ENCODE measurements around the gene FABP3. TPM values are rescaled to one million over a fixed set of nuclear protein-coding genes. Genes with fewer than 3 reads are reported as not detected.

FABP3 gene
- polyA plus RNA-seq, 2 of the 4 experiments (the other 2 are of a cell fraction), result not detected

GRCh38 chr1:31377364-31377863, 4.5 kb upstream of the FABP3 start:
- POLR2A ChIA-PET, result no interaction called here
- no peak for TF ChIP-seq JUN (IDR thresholded peaks at IDR 0.05)
- no peak for TF ChIP-seq POLR2AphosphoS2 (conservative IDR thresholded peaks at IDR 0.05; ENCODE audit: low read length)
- TF ChIP-seq EHMT2 (IDR thresholded peaks at IDR 0.05; ENCODE audit: low read depth), result no peak
- no peak for TF ChIP-seq EP300 (IDR thresholded peaks at IDR 0.05)
- peak; percentile 92; the same call in 1 of the 2 replicates for TF ChIP-seq ATOH8 (CRISPR knock-in tag; IDR thresholded peaks at IDR 0.05; ENCODE audit: low read depth)
- 0 out of 2 replicates have a peak, but pooled peaks have one; percentile 49 for TF ChIP-seq FOXS1 (CRISPR knock-in tag; IDR thresholded peaks at IDR 0.05)
- TF ChIP-seq HOXB5 (CRISPR knock-in tag; IDR thresholded peaks at IDR 0.05), result peak; percentile 74; the same call in 1 of the 2 replicates
- TF ChIP-seq HOXB13 (CRISPR knock-in tag; IDR thresholded peaks at IDR 0.05; ENCODE audit: low read depth), result peak; percentile 80; the same call in 1 of the 2 replicates
- no peak for TF ChIP-seq MAFK (IDR thresholded peaks at IDR 0.05; ENCODE audit: partially characterized antibody)
- TF ChIP-seq BHLHE40 (IDR thresholded peaks at IDR 0.05; ENCODE audit: low read depth, low read length), result no peak
- Histone ChIP-seq H3K4me3 (no peak overlapping the region), H3K4me1 (peaks cover 13% of the 10 kb centered on the region), H3K9me3 (no peaks in the 10 kb centered on the region), H3K27ac (0 out of 6 replicates have a peak overlapping the region, but pooled peaks of 1 of the 2 experiments have one; percentile 13), H3K4me2 (peak overlapping the region; percentile 53; the same call in 2 of the 3 replicates)
- 77% methylated on average over 3 of the region's 3 CpGs for WGBS (ENCODE audit: missing lambda C conversion rate)
- CTCF ChIA-PET, result interaction anchor here (1.4 kb wide), 1 partner anchor 17 kb away, joined by 3 read pairs; no protein-coding TSS in a partner anchor
- DNase-seq (ENCODE audit: low read depth in 1 of 2, low spot score in 1 of 2) (no peak), FAIRE-seq (no peak), ATAC-seq (no peak)

- CTCF ChIA-PET, result interaction anchor here (0.5 to 1.4 kb wide), 2 partner anchors 18 to 275 kb away, joined by 3 read pairs; no protein-coding TSS in a partner anchor
- TF ChIP-seq BHLHE40 (IDR thresholded peaks at IDR 0.05; ENCODE audit: low read depth, low read length) (no peak), MYC (IDR thresholded peaks at IDR 0.05; ENCODE audit: borderline replicate concordance, low read length) (no peak), NPAS2 (CRISPR knock-in tag; IDR thresholded peaks at IDR 0.05; ENCODE audit: borderline replicate concordance) (no peak), POLR2AphosphoS2 (conservative IDR thresholded peaks at IDR 0.05; ENCODE audit: low read length) (no peak), RAD21 (conservative IDR thresholded peaks at IDR 0.05 in 1 of 2, IDR thresholded peaks at IDR 0.05 in 1 of 2) (no peak), CEBPB (IDR thresholded peaks at IDR 0.05) (no peak), RNF2 (IDR thresholded peaks at IDR 0.05; ENCODE audit: borderline replicate concordance, low read depth) (no peak), CBX8 (IDR thresholded peaks at IDR 0.05) (no peak), PHF8 (IDR thresholded peaks at IDR 0.05; ENCODE audit: borderline replicate concordance, low read depth) (no peak)
- TF ChIP-seq, protein P1, sequence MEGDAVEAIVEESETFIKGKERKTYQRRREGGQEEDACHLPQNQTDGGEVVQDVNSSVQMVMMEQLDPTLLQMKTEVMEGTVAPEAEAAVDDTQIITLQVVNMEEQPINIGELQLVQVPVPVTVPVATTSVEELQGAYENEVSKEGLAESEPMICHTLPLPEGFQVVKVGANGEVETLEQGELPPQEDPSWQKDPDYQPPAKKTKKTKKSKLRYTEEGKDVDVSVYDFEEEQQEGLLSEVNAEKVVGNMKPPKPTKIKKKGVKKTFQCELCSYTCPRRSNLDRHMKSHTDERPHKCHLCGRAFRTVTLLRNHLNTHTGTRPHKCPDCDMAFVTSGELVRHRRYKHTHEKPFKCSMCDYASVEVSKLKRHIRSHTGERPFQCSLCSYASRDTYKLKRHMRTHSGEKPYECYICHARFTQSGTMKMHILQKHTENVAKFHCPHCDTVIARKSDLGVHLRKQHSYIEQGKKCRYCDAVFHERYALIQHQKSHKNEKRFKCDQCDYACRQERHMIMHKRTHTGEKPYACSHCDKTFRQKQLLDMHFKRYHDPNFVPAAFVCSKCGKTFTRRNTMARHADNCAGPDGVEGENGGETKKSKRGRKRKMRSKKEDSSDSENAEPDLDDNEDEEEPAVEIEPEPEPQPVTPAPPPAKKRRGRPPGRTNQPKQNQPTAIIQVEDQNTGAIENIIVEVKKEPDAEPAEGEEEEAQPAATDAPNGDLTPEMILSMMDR (IDR thresholded peaks at IDR 0.05), result no peak
- TF ChIP-seq, protein P2, sequence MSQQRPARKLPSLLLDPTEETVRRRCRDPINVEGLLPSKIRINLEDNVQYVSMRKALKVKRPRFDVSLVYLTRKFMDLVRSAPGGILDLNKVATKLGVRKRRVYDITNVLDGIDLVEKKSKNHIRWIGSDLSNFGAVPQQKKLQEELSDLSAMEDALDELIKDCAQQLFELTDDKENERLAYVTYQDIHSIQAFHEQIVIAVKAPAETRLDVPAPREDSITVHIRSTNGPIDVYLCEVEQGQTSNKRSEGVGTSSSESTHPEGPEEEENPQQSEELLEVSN (IDR thresholded peaks at IDR 0.05; ENCODE audit: borderline replicate concordance, low read depth), result no peak
- ATAC-seq (peak; percentile 53 to 64; a peak in 4 of 6 replicates), FAIRE-seq (no peak), DNase-seq (ENCODE audit: low read depth in 1 of 2, low spot score in 1 of 2) (peak; percentile 39 to 47)
- 72% methylated on average over 8 of the region's 8 CpGs for WGBS (ENCODE audit: missing lambda C conversion rate)
- Histone ChIP-seq H3K27ac (no peak overlapping the region), H3K4me1 (peaks cover 13% of the 10 kb centered on the region), H3K4me2 (peak overlapping the region; percentile 53; the same call in 1 of the 3 replicates), H3K9me3 (no peaks in the 10 kb centered on the region), H3K4me3 (no peak overlapping the region)
- POLR2A ChIA-PET, result no interaction called here
These were observed 3.7 kb upstream of the FABP3 start for GRCh38 chr1:31376375-31377134.

Measured in A549 (cell line).